A673 (cell line): ENCODE data around the gene SLC1A7. TPM values are rescaled to one million over a fixed set of nuclear protein-coding genes. Genes with fewer than 3 reads are reported as not detected.

Experiments used
- Bru-seq: library from RNA; stranded (reverse); fragments of 400-500 nt; gene quantifications from one replicate; lab custom pipeline; 2021; lab: Mats Ljungman, UMichigan
- BruChase-seq, 2 experiments: library from RNA; stranded (reverse); fragments of 400-500 nt; gene quantifications; one replicate each; lab custom pipeline; 2021; lab: Mats Ljungman, UMichigan
- BruUV-seq: library from RNA; stranded (reverse); fragments of 400-500 nt; replicated peaks from 2 replicates; lab custom pipeline; 2021; lab: Mats Ljungman, UMichigan
- CTCF ChIA-PET: fragments of 300-600 bp; sonication (Branson Sonifier 250); formaldehyde crosslinking; loops from one replicate; lab custom pipeline; 2022; ENCODE audit warnings: antibody characterized with exemption; lab: Charles Lee
- POLR2A ChIA-PET: fragments of 300-600 bp; sonication (Branson Sonifier 250); formaldehyde crosslinking; loops from one replicate; lab custom pipeline; 2022; ENCODE audit warnings: antibody characterized with exemption; ENCODE audit not compliant: low non-redundant PET; lab: Charles Lee
- DNase-seq: peaks from one replicate; pipeline ENCODE4 v3.0.0-alpha.2; 2015; ENCODE audit warnings: low spot score
- H3K27ac ChIP-seq: fragments of 200-600 bp; sonication (generic); 2 replicates; pipeline ENCODE4 v1.5.1; 2016; ENCODE audit warnings: mixed run types, low read depth, mild to moderate bottlenecking, mixed read lengths, antibody characterized with exemption, low read length; ENCODE audit not compliant: poor library complexity, severe bottlenecking
- H3K27me3 ChIP-seq: fragments of 200-600 bp; sonication (generic); replicated peaks from 2 replicates; pipeline ENCODE4 v1.6.1; 2017; ENCODE audit warnings: mixed run types, low read depth, mild to moderate bottlenecking, mixed read lengths, antibody characterized with exemption, low read length; ENCODE audit not compliant: insufficient read depth, poor library complexity
- H3K36me3 ChIP-seq: fragments of 200-600 bp; sonication (generic); 2 replicates; pipeline ENCODE4 v1.6.1; 2016; ENCODE audit warnings: mixed run types, mild to moderate bottlenecking, mixed read lengths, antibody characterized with exemption, low read length; ENCODE audit not compliant: insufficient read depth, poor library complexity, severe bottlenecking
- H3K4me1 ChIP-seq: fragments of 200-600 bp; sonication (generic); 2 replicates; pipeline ENCODE4 v1.6.1; 2017; ENCODE audit warnings: mixed run types, mild to moderate bottlenecking, mixed read lengths, antibody characterized with exemption, low read length; ENCODE audit not compliant: insufficient read depth, poor library complexity, severe bottlenecking
- H3K4me3 ChIP-seq: fragments of 200-600 bp; sonication (generic); 2 replicates; pipeline ENCODE4 v1.5.1; 2016; ENCODE audit warnings: low read depth, mixed run types, mild to moderate bottlenecking, mixed read lengths, low read length; ENCODE audit not compliant: poor library complexity, severe bottlenecking
- H3K9me3 ChIP-seq: fragments of 200-600 bp; sonication (generic); 2 replicates; pipeline ENCODE4 v1.6.1; 2016; ENCODE audit warnings: mixed run types, low read depth, mild to moderate bottlenecking, mixed read lengths, antibody characterized with exemption, low read length; ENCODE audit not compliant: poor library complexity, severe bottlenecking
- CTCF ChIP-seq: fragments of 300-800, 200-600 bp; sonication (generic); conservative IDR thresholded peaks from 2 replicates; pipeline ENCODE4 v1.5.1; 2017; ENCODE audit warnings: low read depth, mild to moderate bottlenecking, antibody characterized with exemption, low read length, moderate library complexity, mixed read lengths
- EZH2 ChIP-seq: fragments of 200-600 bp; sonication (generic); IDR thresholded peaks from 2 replicates; pipeline ENCODE4 v1.6.1; 2017; ENCODE audit warnings: borderline replicate concordance, low read depth, mild to moderate bottlenecking, mixed read lengths, antibody characterized with exemption, low read length; ENCODE audit not compliant: poor library complexity, severe bottlenecking
- intact Hi-C: fragments of 100-400 bp; cut with micrococcal nuclease; formaldehyde crosslinking; loops from one replicate; pipeline ENCODE4 v1.10.0; 2022; ENCODE audit not compliant: unreplicated experiment
- long read RNA-seq: library from polyadenylated mRNA; stranded (forward); transcript quantifications from one replicate; pipeline ENCODE4 v2.0.0, GENCODE V29; 2022
- total RNA-seq: library from RNA; stranded (reverse); gene quantifications from 2 replicates; pipeline ENCODE4 v1.2.3, GENCODE V29; 2021

The SLC1A7 gene
- total RNA-seq, result not detected in 2 replicates
- Bru-seq, nascent RNA, result not detected
- BruChase-seq, experiment 1, labeled RNA remaining after a 2-hour chase, result not detected
- percentile 1 among the genes with signal in this experiment for BruChase-seq, experiment 2, labeled RNA remaining after a 6-hour chase
- long read RNA-seq, result 0 reads

GRCh38 chr1:53142226-53142853 lies at the start of gene SLC1A7:
SLC1A7 (minus strand) TSS chr1:53142638; CDS start chr1:53142449, 189 bp downstream.
- peaks cover 9% of the 10 kb centered on the region for H3K9me3 ChIP-seq
- POLR2A ChIA-PET, result no interaction called here
- no peaks in the 10 kb centered on the region for H3K27me3 ChIP-seq
- H3K27ac ChIP-seq, result no peak within 1 kb of the TSS
- CTCF ChIA-PET, result no interaction called here
- H3K4me3 ChIP-seq, result no peak within 1 kb of the TSS
- intact Hi-C loops, result no loop called here
- no peaks in the 10 kb centered on the region for H3K36me3 ChIP-seq
- no peak for DNase-seq
- no peak for TF ChIP-seq CTCF
- no peak for TF ChIP-seq EZH2
- H3K4me1 ChIP-seq, result peaks cover 21% of the 10 kb centered on the region
- no TSS peak for BruUV-seq

- Histone ChIP-seq H3K27me3 (no peaks in the 10 kb centered on the region), H3K36me3 (no peaks in the 10 kb centered on the region), H3K27ac (no peak overlapping the region), H3K4me1 (no peaks in the 10 kb centered on the region), H3K4me3 (no peak overlapping the region), H3K9me3 (no peaks in the 10 kb centered on the region)
- ChIA-PET CTCF (no interaction called here), POLR2A (no interaction called here)
- TF ChIP-seq EZH2 (no peak), CTCF (no peak)
- intact Hi-C loops, result no loop called here
- no peak for DNase-seq
- no TSS peak for BruUV-seq
Measured at GRCh38 chr1:53190210-53190611, 47.8 kb upstream of the SLC1A7 start.

- POLR2A ChIA-PET, result no interaction called here
- no peak overlapping the region for H3K27ac ChIP-seq
Measured at GRCh38 chr1:53189061-53189460, 46.6 kb upstream of the SLC1A7 start.

More at GRCh38 chr1:53189061-53189460, 46.6 kb upstream of the SLC1A7 start:
- Histone ChIP-seq H3K9me3 (no peaks in the 10 kb centered on the region), H3K4me3 (no peak overlapping the region), H3K4me1 (no peaks in the 10 kb centered on the region), H3K27me3 (no peaks in the 10 kb centered on the region), H3K36me3 (no peaks in the 10 kb centered on the region)
- BruUV-seq, result no TSS peak
- intact Hi-C loops, result loop anchor here (5.0 to 10.0 kb wide), 3 partner anchors 124 to 487 kb away; partner anchors contain the start of genes PODN and ZYG11A
- CTCF ChIA-PET, result no interaction called here
- no peak for DNase-seq
- TF ChIP-seq CTCF (no peak), EZH2 (no peak)
